GM12872 (cell line): Measurements from ENCODE around the gene PIAS4.

ENCODE experiments used
- TF ChIP-seq, protein P1 (sequence below): IDR thresholded peaks from 3 replicates; pipeline ENCODE4 v1.5.1; 2011; ENCODE audit warnings: low read depth, mild to moderate bottlenecking, low read length, moderate library complexity; ENCODE audit not compliant: insufficient read depth

The PIAS4 gene

DNA sequence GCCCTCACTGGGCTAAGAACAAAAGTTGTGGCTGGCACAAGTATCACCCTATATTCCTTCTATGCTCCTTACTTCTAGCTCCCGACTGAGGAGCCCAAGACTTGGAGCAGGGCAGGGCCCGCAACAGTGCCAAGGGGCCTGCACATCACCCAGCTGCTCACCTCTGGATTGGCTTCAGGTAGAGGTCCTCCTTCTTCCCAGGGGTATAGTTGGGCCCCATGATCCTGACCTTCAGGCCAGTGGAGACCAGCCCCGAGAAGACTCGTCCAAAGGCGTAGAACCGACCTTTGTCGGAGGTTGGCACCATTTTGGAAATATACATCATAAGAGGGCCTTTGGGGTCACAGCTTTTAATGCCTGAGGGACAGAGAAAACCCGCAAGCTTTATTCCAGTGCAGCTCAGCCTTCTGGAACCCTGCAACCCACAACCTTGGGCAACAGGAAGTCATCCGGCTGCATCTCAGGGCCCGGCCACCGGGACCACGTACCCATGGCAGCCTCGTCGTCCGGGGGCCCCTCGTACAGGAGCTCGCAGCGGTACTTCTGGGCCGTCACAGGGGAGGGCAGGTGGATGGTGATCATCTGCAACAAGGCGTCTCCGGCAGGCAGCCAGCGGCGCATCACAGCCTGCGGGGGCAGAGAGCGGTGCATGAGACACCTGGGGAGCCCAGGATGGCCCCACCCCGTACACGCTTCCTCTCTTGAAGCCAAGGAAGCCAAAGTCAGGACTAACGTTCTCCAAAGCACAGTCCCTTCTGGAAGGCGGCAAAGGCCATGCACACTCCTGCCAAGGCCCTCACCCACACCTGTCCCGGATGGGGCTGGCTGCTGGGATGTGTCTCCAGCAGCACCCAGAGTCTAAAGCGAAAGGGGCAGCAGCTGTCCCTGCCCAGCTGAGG is 26.9 kb upstream of the PIAS4 start:
- TF ChIP-seq, protein P1, sequence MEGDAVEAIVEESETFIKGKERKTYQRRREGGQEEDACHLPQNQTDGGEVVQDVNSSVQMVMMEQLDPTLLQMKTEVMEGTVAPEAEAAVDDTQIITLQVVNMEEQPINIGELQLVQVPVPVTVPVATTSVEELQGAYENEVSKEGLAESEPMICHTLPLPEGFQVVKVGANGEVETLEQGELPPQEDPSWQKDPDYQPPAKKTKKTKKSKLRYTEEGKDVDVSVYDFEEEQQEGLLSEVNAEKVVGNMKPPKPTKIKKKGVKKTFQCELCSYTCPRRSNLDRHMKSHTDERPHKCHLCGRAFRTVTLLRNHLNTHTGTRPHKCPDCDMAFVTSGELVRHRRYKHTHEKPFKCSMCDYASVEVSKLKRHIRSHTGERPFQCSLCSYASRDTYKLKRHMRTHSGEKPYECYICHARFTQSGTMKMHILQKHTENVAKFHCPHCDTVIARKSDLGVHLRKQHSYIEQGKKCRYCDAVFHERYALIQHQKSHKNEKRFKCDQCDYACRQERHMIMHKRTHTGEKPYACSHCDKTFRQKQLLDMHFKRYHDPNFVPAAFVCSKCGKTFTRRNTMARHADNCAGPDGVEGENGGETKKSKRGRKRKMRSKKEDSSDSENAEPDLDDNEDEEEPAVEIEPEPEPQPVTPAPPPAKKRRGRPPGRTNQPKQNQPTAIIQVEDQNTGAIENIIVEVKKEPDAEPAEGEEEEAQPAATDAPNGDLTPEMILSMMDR, result no peak

DNA sequence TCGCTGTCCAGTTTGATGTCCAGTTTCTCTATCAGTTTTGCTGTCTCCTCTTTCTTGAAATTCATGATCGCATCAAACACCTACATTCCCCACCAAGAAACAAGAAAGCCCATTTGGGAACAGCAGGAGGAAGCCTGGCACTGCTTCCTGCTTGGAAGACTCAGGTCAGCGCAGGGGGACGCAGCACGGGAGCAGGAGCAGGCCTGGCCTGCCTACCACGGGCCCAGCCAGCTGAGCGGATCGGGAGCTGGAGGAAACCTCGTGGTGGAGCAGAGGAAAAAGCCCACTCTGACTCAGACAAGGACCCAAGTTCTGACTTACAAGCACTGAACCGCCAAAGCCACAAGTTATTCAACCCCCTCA is 26.2 kb upstream of the PIAS4 start:
- TF ChIP-seq, protein P1, result no peak

DNA sequence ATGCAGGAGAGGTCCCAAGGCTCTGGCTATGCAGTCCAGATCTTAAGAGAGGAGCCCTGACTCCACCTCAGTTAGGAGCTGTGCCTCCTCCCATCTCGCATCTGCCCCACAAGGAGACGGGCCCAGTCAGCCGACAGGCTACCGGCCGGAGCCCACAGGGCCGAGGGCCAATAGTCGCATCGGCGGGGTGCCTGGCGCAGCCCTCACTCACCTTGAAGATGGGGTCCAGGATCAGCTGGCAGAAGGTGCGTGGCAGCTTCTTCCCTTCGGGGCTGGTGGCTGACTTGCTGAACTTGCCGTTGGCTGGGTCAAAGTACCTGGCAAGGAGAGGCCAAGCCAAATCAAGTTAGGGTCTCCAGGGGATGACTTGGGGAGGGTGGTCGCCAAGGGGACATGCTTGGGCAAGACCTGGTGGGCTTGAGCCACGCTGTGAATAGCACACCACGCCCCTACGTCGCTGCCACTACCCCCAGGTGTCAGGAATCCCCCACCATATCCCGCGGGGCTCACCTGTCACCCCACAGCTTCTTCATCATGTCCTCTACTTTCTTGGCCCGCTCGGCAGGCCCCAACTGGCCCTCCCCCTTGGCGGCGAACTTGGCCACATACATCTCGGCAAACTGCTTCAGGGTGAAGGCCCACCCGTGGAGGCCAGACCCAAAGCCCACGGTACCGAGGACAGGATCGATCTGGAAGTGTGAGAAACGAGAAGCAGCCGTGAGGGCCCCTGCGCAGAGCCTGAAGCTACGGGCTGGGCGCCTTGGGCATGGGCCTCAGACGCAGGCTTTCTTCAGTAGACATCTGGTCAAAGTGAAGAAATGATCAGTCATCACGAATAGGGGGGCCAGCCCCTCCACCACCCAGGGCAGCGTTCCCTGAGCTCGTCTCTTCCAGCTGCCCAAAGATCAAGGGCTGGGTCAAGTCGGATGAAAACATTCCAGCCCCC is 25.5 kb upstream of the PIAS4 start:
- TF ChIP-seq, protein P1, result no peak

DNA sequence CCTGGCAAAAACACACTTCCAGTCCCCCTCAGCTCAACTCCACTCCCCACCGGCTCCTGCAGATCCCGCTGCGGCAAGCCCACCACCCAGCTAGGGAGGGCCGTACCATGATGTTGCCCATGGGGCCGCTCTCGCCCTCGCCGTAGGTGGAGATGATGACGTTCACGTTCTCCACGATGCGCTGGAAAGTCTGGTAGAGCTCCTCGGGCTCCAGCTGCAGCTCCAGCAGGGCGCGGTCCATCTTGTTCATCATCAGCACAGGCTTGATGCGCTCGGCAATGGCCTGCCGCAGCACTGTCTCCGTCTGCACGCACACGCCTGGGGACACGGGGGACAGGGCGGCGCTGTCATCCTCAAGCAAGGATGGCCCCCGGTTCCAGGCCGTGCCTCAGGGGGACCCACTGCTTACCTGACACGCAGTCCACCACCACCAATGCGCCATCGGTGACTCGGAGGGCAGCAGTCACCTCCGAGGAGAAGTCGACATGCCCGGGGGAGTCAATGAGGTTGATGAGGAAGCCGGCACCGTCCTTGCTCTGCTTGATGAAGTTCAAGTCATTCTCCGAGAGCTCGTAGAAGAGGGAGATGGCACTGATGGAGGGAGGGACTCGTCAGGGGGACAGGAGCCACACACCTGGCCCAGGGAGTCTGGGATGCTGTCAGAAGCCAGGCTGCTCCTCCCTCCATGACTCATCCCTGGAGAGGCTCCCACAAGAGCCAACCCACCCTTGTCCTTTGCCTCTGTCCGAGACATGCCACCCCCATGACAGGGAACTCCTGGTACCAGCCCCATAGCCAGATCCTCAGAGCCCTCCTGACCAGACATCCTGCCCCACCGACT is 24.6 kb upstream of the PIAS4 start:
- TF ChIP-seq, protein P1, result no peak

DNA sequence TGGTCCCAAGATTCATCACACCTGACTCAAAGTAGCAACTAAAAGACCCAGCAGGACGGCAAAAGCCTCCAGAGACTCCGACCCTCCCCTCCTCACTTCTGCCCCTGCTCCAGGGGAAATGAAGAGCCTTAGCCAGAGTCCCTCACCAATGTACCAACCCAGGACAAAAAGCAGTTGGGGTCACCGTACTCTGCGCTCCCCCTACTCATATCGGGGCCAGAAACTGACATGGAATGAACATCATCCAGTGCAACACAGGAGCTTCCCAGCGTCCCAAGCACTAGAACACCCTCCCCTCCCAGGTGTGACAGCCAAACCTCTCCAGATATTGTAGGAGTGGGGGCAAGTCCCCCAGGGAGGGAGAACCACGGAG is 24.0 kb upstream of the PIAS4 start:
- TF ChIP-seq, protein P1, result no peak

DNA sequence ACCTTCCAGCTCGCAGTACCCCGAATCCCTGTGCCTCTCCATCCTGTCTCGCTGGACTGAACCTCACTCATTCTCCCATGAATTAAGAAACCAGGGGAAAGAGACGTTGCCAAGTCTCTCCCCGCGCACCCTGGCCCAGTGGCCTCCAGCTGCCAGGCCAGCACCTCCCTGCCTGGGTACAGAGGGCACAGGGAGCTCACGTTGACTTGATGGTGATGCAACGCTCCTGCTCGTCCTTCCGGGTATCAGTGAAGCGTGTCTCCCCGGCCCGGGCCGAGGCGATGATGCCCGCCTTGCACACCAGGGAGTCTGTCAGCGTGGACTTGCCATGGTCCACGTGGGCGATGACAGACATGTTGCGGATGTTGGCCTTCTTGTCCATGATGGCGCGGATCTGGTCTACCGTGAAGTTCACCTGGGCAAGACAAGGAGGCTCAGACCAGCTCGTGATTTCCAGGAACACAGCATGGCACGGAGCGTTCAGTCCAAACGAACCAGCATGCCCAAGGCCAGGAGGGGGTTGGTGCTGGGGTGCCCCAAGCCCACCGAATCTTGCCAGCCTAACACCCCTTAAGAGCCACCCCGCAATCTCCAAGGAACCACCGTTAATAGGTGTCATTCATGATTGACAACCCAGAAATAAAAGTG is 23.5 kb upstream of the PIAS4 start:
- TF ChIP-seq, protein P1, result no peak

DNA sequence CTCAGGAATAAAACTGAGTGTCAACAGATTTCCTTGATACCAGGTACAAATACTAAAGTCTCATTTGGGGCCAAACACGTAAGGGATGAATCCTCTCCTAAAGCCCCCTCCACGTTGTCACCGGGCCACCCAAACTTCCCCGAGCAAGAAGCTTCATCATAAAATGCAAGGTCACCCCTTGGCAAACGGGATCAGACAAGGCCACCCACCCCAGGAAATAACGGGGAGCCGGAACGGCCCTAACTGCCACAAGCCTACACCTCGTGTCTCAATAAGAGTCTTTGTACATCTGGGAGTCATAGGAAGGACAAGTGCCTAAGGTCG is 23.0 kb upstream of the PIAS4 start:
- TF ChIP-seq, protein P1, result no peak
